ENCODE measurements around the gene TAGAP. TPM values are rescaled to one million over a fixed set of nuclear protein-coding genes. Genes with fewer than 3 reads are reported as not detected.

Gene TAGAP
- total and polyA plus RNA-seq, 10 of the 15 experiments (the other 5 are each of a cell fraction or from before 2014, with no cell fraction given) = 5.3 to 27.4 (median 18.9) TPM

GRCh38 chr6:159074120-159074684 is 29.4 kb upstream of the TAGAP start:
- no peak overlapping the region for H3K9ac ChIP-seq (ENCODE audit: control insufficient read depth, insufficient read depth, low read length)
- no peaks in the 10 kb centered on the region; the same call in 2 of the 3 replicates for H3K9me3 ChIP-seq (replicated peaks; ENCODE audit: control insufficient read depth, insufficient read depth, low read length)
- ChIA-PET RAD21 (ENCODE audit: unreplicated experiment) (interaction anchor here (0.8 to 1.3 kb wide), 3 partner anchors 11 to 65 kb away, joined by 3 to 5 read pairs (median 4); partner anchors contain the start of gene TAGAP), POLR2A (interaction anchor here (0.7 to 1.5 kb wide), 7 partner anchors 9 to 36 kb away, joined by 3 to 5 read pairs (median 4); partner anchors contain the start of gene TAGAP), SMC1A (ENCODE audit: uncharacterized antibody, unreplicated experiment) (interaction anchor here (0.6 to 3.9 kb wide), 9 partner anchors 9 to 35 kb away, joined by 3 to 19 read pairs (median 4); partner anchors contain the start of gene TAGAP), CTCF (interaction anchor here (0.5 to 2.0 kb wide), 4 partner anchors 9 to 32 kb away, joined by 3 to 6 read pairs (median 4); no protein-coding TSS in a partner anchor)
- in situ Hi-C loops (cut with MboI) (no loop called here), intact Hi-C loops (cut with micrococcal nuclease; ENCODE audit: unreplicated experiment) (no loop called here)
- no peak overlapping the region for H3K4me2 ChIP-seq (ENCODE audit: control insufficient read depth, insufficient read depth)
- H3K36me3 ChIP-seq (ENCODE audit: control insufficient read depth in 2 of 2, insufficient read depth in 2 of 2, low read length in 1 of 2) = no peaks in the 10 kb centered on the region
- H3K27ac ChIP-seq (ENCODE audit: control insufficient read depth, insufficient read depth) = no peak overlapping the region
- no peaks in the 10 kb centered on the region for H4K20me1 ChIP-seq (ENCODE audit: control insufficient read depth, insufficient read depth)
- ATAC-seq (peak; percentile 97), DNase-seq (ENCODE audit: low read depth, low spot score) (no peak), FAIRE-seq (no peak)
- H3K4me1 ChIP-seq (ENCODE audit: control insufficient read depth, insufficient read depth, low read length) = no peaks in the 10 kb centered on the region
- peak overlapping the region; percentile 61 for H2AFZ ChIP-seq (ENCODE audit: control insufficient read depth, low read depth, low read length)
- BruUV-seq (replicated peaks) = no TSS peak
- no peak overlapping the region for H3K4me3 ChIP-seq
- peaks cover 0 to 5% of the 10 kb centered on the region in 2 experiments; a peak in 2 of 4 replicates for H3K27me3 ChIP-seq (replicated peaks in 1 of 2; ENCODE audit: control insufficient read depth in 2 of 2, insufficient read depth in 2 of 2, low read length in 1 of 2)
- WGBS (ENCODE audit: insufficient coverage, insufficient replicate concordance, low lambda C conversion rate, missing lambda C conversion rate) = 2% methylated on average over 3 of the region's 3 CpGs
- H3K79me2 ChIP-seq (ENCODE audit: control insufficient read depth, insufficient read depth, low read length) = no peaks in the 10 kb centered on the region
- peak; percentile 87 for TF ChIP-seq HCFC1 (IDR thresholded peaks at IDR 0.05; ENCODE audit: low read length)
- TF ChIP-seq USF2 (IDR thresholded peaks at IDR 0.05; ENCODE audit: borderline replicate concordance, low read depth, low read length) = peak; percentile 97
- no peak for TF ChIP-seq SMAD5 (IDR thresholded peaks at IDR 0.05; ENCODE audit: low read depth)
- no peak for TF ChIP-seq TCF7 (IDR thresholded peaks at IDR 0.05; ENCODE audit: borderline replicate concordance)
- no peak for TF ChIP-seq TAF1 (IDR thresholded peaks at IDR 0.05; ENCODE audit: borderline replicate concordance, low read depth, low read length)
- no peak for TF ChIP-seq EP300 (IDR thresholded peaks at IDR 0.05; ENCODE audit: borderline replicate concordance in 1 of 2, control insufficient read depth in 1 of 2, low read depth in 2 of 2, low read length in 2 of 2)
- TF ChIP-seq ZBTB33 (IDR thresholded peaks at IDR 0.05) = no peak
- TF ChIP-seq NRF1 (conservative IDR thresholded peaks at IDR 0.05; ENCODE audit: low read depth, low read length) = no peak
- peak; percentile 39 to 40; a peak in 2 of 4 replicates for TF ChIP-seq IKZF2 (IDR thresholded peaks at IDR 0.05)
- no peak for TF ChIP-seq ELK1 (IDR thresholded peaks at IDR 0.05; ENCODE audit: low read depth, low read length)
- no peak for TF ChIP-seq NR2C2 (IDR thresholded peaks at IDR 0.05; ENCODE audit: borderline replicate concordance, control insufficient read depth, insufficient read length, low read depth)
- TF ChIP-seq MEF2A (IDR thresholded peaks at IDR 0.05; ENCODE audit: insufficient read depth, low read depth, low read length) = no peak
- TF ChIP-seq MAX (IDR thresholded peaks at IDR 0.05; ENCODE audit: low read depth, low read length) = peak; percentile 52; the same call in 1 of the 2 replicates
- TF ChIP-seq TARDBP (IDR thresholded peaks at IDR 0.05; ENCODE audit: borderline replicate concordance) = 0 out of 2 replicates have a peak, but pooled peaks have one; percentile 40
- no peak for TF ChIP-seq NR2F1 (conservative IDR thresholded peaks at IDR 0.05)
- TF ChIP-seq ZNF207 (IDR thresholded peaks at IDR 0.05; ENCODE audit: borderline replicate concordance) = peak; percentile 37; the same call in 1 of the 2 replicates
- TF ChIP-seq IKZF1 (conservative IDR thresholded peaks at IDR 0.05) = peak; percentile 69
- TF ChIP-seq RUNX3 (IDR thresholded peaks at IDR 0.05; ENCODE audit: low read length) = no peak
- no peak for TF ChIP-seq MTA3 (IDR thresholded peaks at IDR 0.05; ENCODE audit: borderline replicate concordance, low read length)
- TF ChIP-seq GATAD2B (conservative IDR thresholded peaks at IDR 0.05; ENCODE audit: low read depth) = 0 out of 2 replicates have a peak, but pooled peaks have one; percentile 24
- TF ChIP-seq LARP7 (IDR thresholded peaks at IDR 0.05) = no peak
- no peak for TF ChIP-seq PAX5 (IDR thresholded peaks at IDR 0.05; ENCODE audit: borderline replicate concordance, low read depth, low read length)
